Measurements from ENCODE around the gene MYT1. TPM values are rescaled to one million over a fixed set of nuclear protein-coding genes. Genes with fewer than 3 reads are reported as not detected.

MYT1 gene
- total and polyA plus RNA-seq, 2 of the 8 experiments (the other 6 are each of a cell fraction or from before 2014, with no cell fraction given): 0.63 to 2.0 TPM

DNA sequence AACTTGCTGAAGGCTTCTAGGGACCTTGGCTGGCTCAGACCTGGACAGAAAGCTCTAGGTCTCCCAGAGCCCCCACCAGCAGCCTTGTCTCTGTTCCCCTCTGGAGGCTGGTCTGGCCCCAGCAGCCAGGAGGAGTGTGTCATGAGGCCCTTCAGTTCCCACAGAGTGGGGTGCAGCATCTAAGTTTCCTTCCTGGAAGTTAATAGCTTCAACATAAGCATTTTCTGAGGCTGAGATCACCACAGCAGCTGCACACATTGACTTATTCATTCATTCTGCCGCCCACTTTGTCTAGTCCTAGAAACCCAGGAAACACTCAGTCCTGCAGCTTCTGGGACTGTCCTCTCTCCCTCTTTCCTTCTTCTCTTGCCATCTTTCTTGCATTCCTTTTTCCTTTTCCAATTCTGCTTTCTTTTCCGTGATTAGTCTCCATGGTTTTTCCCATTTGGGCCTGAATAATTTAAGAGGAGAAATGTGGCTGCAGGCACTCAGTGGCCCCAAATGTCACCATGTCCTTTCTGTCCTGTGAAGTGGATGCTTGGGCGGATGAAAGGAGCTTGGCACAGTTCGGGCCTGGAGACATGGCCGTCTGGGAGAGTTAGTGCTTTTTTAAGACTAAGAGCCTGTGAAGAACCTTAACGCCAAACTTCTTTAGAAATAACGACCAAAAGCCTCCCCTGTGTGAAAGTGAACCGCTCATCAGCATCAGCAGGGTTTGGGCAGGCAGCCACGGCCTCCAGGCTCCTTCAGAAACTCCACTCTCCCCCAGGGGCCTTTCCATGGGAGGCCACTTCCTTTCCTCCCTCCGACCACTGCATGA, 60.3 kb downstream of the MYT1 start:
- Histone ChIP-seq H3K9me3 (ENCODE audit: insufficient read depth in 2 of 2, low read depth in 1 of 2, low read length in 1 of 2) (no peaks in the 10 kb centered on the region), H3K14ac (ENCODE audit: insufficient read length) (no peak overlapping the region), H3K23ac (ENCODE audit: insufficient read length) (no peak overlapping the region), H3K27ac (ENCODE audit: low read depth, low read length) (no peak overlapping the region), H4K5ac (ENCODE audit: insufficient read length, low read depth, low read length) (no peak overlapping the region), H4K20me1 (replicated peaks in 1 of 2; ENCODE audit: control insufficient read depth in 1 of 2, insufficient read depth in 2 of 2, low read length in 2 of 2) (no peaks in the 10 kb centered on the region), H2BK20ac (ENCODE audit: low read length) (no peak overlapping the region), H2BK120ac (replicated peaks; ENCODE audit: low read depth, low read length) (no peak overlapping the region), H3K9ac (replicated peaks in 1 of 4; ENCODE audit: extremely low read depth in 1 of 4, low read depth in 3 of 4, low read length in 3 of 4) (no peak overlapping the region), H2AFZ (ENCODE audit: low read length) (no peak overlapping the region), H3K4me3 (ENCODE audit: extremely low read depth in 1 of 4, insufficient read depth in 2 of 4, low read depth in 3 of 4, low read length in 4 of 4) (no peak overlapping the region), H3K4me1 (replicated peaks in 1 of 4; ENCODE audit: control insufficient read depth in 3 of 4, insufficient read depth in 4 of 4, low read length in 3 of 4) (peaks cover 0 to 12% (median 10%) of the 10 kb centered on the region in 4 experiments; a peak in 6 of 7 replicates), H3K23me2 (ENCODE audit: low read depth, low read length) (no peaks in the 10 kb centered on the region), H4K91ac (replicated peaks; ENCODE audit: insufficient read length, low read length) (no peak overlapping the region), H3K18ac (ENCODE audit: extremely low read depth, low read length) (no peak overlapping the region), H3K79me1 (ENCODE audit: low read depth, low read length) (no peaks in the 10 kb centered on the region), H2BK15ac (ENCODE audit: low read length) (no peak overlapping the region), H3K4ac (replicated peaks; ENCODE audit: insufficient read length, low read depth, low read length) (no peak overlapping the region), H3K4me2 (ENCODE audit: insufficient read depth in 1 of 2, low read depth in 2 of 2, low read length in 2 of 2) (peak overlapping the region in 1 of 2 experiments; percentile 57; a peak in 1 of 4 replicates), H2BK5ac (ENCODE audit: low read depth, low read length) (no peak overlapping the region), H4K8ac (ENCODE audit: extremely low read depth, insufficient read depth, low read length) (no peak overlapping the region), H3K36me3 (ENCODE audit: control insufficient read depth in 2 of 4, insufficient read depth in 4 of 4, low read length in 3 of 4) (no peaks in the 10 kb centered on the region), H2AK5ac (ENCODE audit: low read depth, low read length) (0 out of 2 replicates have a peak overlapping the region, but pooled peaks have one; percentile 85), H3K27me3 (replicated peaks in 1 of 4; ENCODE audit: control insufficient read depth in 3 of 4, extremely low read depth in 1 of 4, insufficient read depth in 3 of 4, low read length in 3 of 4) (no peaks in the 10 kb centered on the region), H2BK12ac (ENCODE audit: low read depth, low read length) (no peak overlapping the region), H3K56ac (replicated peaks; ENCODE audit: insufficient read length, low read depth, low read length) (no peak overlapping the region), H3K79me2 (ENCODE audit: control insufficient read depth in 1 of 2, insufficient read depth in 2 of 2, low read length in 2 of 2) (no peaks in the 10 kb centered on the region)
- TF ChIP-seq GTF2F1 (IDR thresholded peaks at IDR 0.05; ENCODE audit: borderline replicate concordance, low read depth, low read length): no peak
- no peak for TF ChIP-seq POLR2AphosphoS5 (IDR thresholded peaks at IDR 0.05; ENCODE audit: low read depth, low read length)
- TF ChIP-seq, protein P1, sequence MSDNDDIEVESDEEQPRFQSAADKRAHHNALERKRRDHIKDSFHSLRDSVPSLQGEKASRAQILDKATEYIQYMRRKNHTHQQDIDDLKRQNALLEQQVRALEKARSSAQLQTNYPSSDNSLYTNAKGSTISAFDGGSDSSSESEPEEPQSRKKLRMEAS (IDR thresholded peaks at IDR 0.05): no peak
- TF ChIP-seq KDM4A (IDR thresholded peaks at IDR 0.05; ENCODE audit: low read depth, low read length, severe bottlenecking): no peak
- TF ChIP-seq GABPA (IDR thresholded peaks at IDR 0.05; ENCODE audit: borderline replicate concordance, insufficient read depth, low read length): no peak
- ChIA-PET POLR2A (ENCODE audit: partially characterized antibody) (interaction anchor here (0.8 to 2.0 kb wide), 3 partner anchors 13 to 36 kb away, joined by 4 to 6 read pairs (median 4); no protein-coding TSS in a partner anchor), CTCF (ENCODE audit: partially characterized antibody) (interaction anchor here (0.6 to 3.9 kb wide), 17 partner anchors 9 to 647 kb away, joined by 3 to 41 read pairs (median 6); partner anchors contain the start of gene PCMTD2)
- no peak for DNase-seq (ENCODE audit: low read depth in 1 of 2, low spot score in 2 of 2)
- WGBS, 2 experiments (ENCODE audit: extremely low coverage in 1 of 2, insufficient coverage in 1 of 2, insufficient read length in 1 of 2, insufficient replicate concordance in 2 of 2, low coverage in 1 of 2, low lambda C conversion rate in 2 of 2, missing lambda C conversion rate in 1 of 2): 85% methylated on average over 10 of the region's 10 CpGs; no CpG with 5 or more reads in 1 of the 2 experiments
- no peak for FAIRE-seq

Data from H1 (cell line).